ENCODE results near the gene RAB3D.

DNA sequence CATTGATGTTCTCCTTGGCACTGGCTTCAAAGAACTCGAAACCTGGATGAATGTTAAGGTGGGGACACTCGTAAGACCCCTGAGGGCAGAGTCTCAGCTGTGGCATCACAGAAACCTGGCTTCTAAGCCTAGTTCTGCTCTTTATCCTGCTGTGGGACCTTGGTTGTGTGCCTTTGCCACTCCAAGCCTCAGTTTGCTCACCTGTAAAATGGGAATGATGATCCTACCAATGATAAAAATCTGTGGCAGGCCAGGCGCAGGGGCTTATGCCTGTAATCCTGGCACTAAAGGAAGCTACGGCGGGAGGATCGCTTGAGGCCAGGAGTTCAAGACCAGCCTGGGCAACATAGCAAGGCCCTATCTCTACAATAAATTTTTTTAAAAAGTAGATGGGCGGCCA lies 13.9 kb downstream of the RAB3D start:
- TF ChIP-seq CTCF (conservative IDR thresholded peaks at IDR 0.05; ENCODE audit: low read depth, low read length), result no peak
- no peak for TF ChIP-seq EZH2 (IDR thresholded peaks at IDR 0.05; ENCODE audit: low read length, unreplicated experiment)

All from PC-3 (cell line).